Measurements from ENCODE around the gene TNPO2. TPM values are rescaled to one million over a fixed set of nuclear protein-coding genes. Genes with fewer than 3 reads are reported as not detected.

TNPO2 gene
- total RNA-seq, 1 donor from 2014 or later: 20.4 TPM

- Histone ChIP-seq H3K9ac (ENCODE audit: low read depth in 1 of 3, low read length in 3 of 3) (peak within 1 kb of the TSS; percentile 80 to 95 (median 86)), H3K4me1 (ENCODE audit: control insufficient read depth in 3 of 3, insufficient read depth in 3 of 3, low read length in 3 of 3) (peaks cover 14 to 20% (median 17%) of the 10 kb centered on the region in 3 donors), H3K4me3 (ENCODE audit: low read length in 3 of 3) (peak within 1 kb of the TSS; percentile 82 to 98 (median 92)), H3K27me3 (ENCODE audit: control insufficient read depth in 3 of 3, insufficient read depth in 3 of 3, low read length in 3 of 3) (no peaks in the 10 kb centered on the region), H3K36me3 (ENCODE audit: control insufficient read depth in 3 of 3, insufficient read depth in 3 of 3, low read length in 3 of 3) (peaks cover 16 to 18% (median 17%) of the 10 kb centered on the region in 3 donors), H3K9me3 (ENCODE audit: control insufficient read depth in 3 of 3, low read length in 3 of 3) (no peaks in the 10 kb centered on the region), H3K27ac (ENCODE audit: low read depth, low read length) (peak within 1 kb of the TSS; percentile 75)
Observed at GRCh38 chr19:12696366-12697335, 27.1 kb downstream of the TNPO2 start, which contains the start of gene FBXW9. Gene FBXW9 (minus strand): TSS chr19:12696631. CDS start chr19:12696581, 50 bp downstream.

- Histone ChIP-seq H3K36me3 (ENCODE audit: control insufficient read depth in 3 of 3, insufficient read depth in 3 of 3, low read length in 3 of 3) (peaks cover 9 to 11% (median 11%) of the 10 kb centered on the region in 3 donors), H3K27me3 (ENCODE audit: control insufficient read depth in 3 of 3, insufficient read depth in 3 of 3, low read length in 3 of 3) (no peaks in the 10 kb centered on the region), H3K27ac (ENCODE audit: low read depth, low read length) (no peak overlapping the region), H3K4me3 (ENCODE audit: low read length in 3 of 3) (peak overlapping the region; percentile 82 to 98 (median 92)), H3K9ac (ENCODE audit: low read depth in 1 of 3, low read length in 3 of 3) (peak overlapping the region; percentile 80 to 95 (median 86)), H3K4me1 (ENCODE audit: control insufficient read depth in 3 of 3, insufficient read depth in 3 of 3, low read length in 3 of 3) (peaks cover 14 to 20% (median 17%) of the 10 kb centered on the region in 3 donors), H3K9me3 (ENCODE audit: control insufficient read depth in 3 of 3, low read length in 3 of 3) (no peaks in the 10 kb centered on the region)
Observed at GRCh38 chr19:12695997-12696365, 27.8 kb downstream of the TNPO2 start.

DNA sequence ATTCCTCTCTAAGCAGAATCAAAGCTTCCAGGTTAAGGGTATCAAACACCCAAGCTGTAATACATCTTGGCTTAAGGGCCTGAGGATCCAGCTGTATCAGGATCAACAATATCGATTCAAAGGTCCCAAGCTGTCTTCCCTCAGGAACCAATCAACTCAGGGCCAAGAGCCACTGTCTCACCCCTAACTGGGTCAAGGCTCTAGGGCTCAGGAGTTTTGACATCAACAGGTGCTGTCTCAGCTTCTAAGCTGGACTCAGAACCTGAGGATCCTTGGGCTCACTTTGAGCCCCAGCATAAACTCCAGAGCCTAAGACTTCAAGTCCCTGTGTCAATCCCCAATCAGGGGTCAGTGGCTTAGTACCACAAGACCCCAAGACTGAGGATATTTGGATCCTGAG, 28.2 kb downstream of the TNPO2 start:
- H3K36me3 ChIP-seq (ENCODE audit: control insufficient read depth in 3 of 3, insufficient read depth in 3 of 3, low read length in 3 of 3): peaks cover 5 to 7% (median 6%) of the 10 kb centered on the region in 3 donors
- H3K9me3 ChIP-seq (ENCODE audit: control insufficient read depth in 3 of 3, low read length in 3 of 3): no peaks in the 10 kb centered on the region
- peak overlapping the region in 2 of 3 donors; percentile 68 for H3K9ac ChIP-seq (ENCODE audit: low read depth in 1 of 3, low read length in 3 of 3)
- H3K27ac ChIP-seq (ENCODE audit: low read depth, low read length): no peak overlapping the region
- peak overlapping the region; percentile 61 to 92 (median 82) for H3K4me3 ChIP-seq (ENCODE audit: low read length in 3 of 3)
- peaks cover 14 to 20% (median 17%) of the 10 kb centered on the region in 3 donors for H3K4me1 ChIP-seq (ENCODE audit: control insufficient read depth in 3 of 3, insufficient read depth in 3 of 3, low read length in 3 of 3)
- H3K27me3 ChIP-seq (ENCODE audit: control insufficient read depth in 3 of 3, insufficient read depth in 3 of 3, low read length in 3 of 3): no peaks in the 10 kb centered on the region

DNA sequence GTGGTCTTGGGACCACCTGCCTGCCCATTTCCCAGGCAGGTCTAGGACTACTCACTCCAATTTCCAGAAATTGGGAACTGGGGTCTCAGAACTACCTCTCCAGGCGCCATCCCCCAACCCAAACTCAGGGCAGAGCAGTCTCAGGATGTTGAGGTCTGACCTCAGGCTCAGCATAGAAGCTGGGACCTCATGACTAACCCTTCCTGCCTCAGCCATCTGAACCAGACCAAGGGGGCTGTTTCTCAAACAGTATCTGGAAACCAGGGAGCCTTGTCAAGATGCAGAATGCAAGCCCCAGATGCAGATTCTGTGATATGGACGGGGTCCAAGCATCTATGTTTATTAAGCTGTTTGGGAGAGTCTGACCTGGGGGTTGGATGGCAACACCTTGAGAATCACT, 28.6 kb downstream of the TNPO2 start:
- peaks cover 14 to 20% (median 17%) of the 10 kb centered on the region in 3 donors for H3K4me1 ChIP-seq (ENCODE audit: control insufficient read depth in 3 of 3, insufficient read depth in 3 of 3, low read length in 3 of 3)
- no peak overlapping the region for H3K27ac ChIP-seq (ENCODE audit: low read depth, low read length)
- H3K27me3 ChIP-seq (ENCODE audit: control insufficient read depth in 3 of 3, insufficient read depth in 3 of 3, low read length in 3 of 3): no peaks in the 10 kb centered on the region
- no peak overlapping the region for H3K4me3 ChIP-seq (ENCODE audit: low read length in 3 of 3)
- H3K9ac ChIP-seq (ENCODE audit: low read depth in 1 of 3, low read length in 3 of 3): no peak overlapping the region
- no peaks in the 10 kb centered on the region for H3K9me3 ChIP-seq (ENCODE audit: control insufficient read depth in 3 of 3, low read length in 3 of 3)
- H3K36me3 ChIP-seq (ENCODE audit: control insufficient read depth in 3 of 3, insufficient read depth in 3 of 3, low read length in 3 of 3): peaks cover 3 to 5% (median 4%) of the 10 kb centered on the region in 3 donors

DNA sequence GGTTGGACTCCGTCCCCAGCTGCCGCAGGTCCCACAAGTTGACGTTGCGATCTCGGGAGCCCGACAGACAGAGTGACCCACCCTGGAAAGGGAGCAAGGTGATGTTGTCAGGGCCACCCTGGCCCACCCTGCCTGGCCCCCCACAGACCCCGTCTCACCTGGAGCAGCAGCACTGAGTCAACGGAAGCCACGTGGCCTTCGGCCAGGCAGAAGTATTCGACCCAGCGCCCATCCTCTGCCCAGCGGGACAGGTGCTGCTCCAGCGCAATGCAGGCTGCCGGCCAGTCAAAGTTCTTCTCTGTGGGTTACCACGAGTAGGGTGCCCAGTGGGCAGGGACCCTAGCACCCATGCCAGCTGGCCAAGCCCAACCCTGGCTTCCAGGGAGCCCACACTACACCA, 29.1 kb downstream of the TNPO2 start:
- no peak overlapping the region for H3K9ac ChIP-seq (ENCODE audit: low read depth in 1 of 3, low read length in 3 of 3)
- H3K9me3 ChIP-seq (ENCODE audit: control insufficient read depth in 3 of 3, low read length in 3 of 3): no peaks in the 10 kb centered on the region
- H3K36me3 ChIP-seq (ENCODE audit: control insufficient read depth in 3 of 3, insufficient read depth in 3 of 3, low read length in 3 of 3): peaks cover 0 to 4% (median 2%) of the 10 kb centered on the region in 3 donors
- no peak overlapping the region for H3K27ac ChIP-seq (ENCODE audit: low read depth, low read length)
- peaks cover 14 to 20% (median 17%) of the 10 kb centered on the region in 3 donors for H3K4me1 ChIP-seq (ENCODE audit: control insufficient read depth in 3 of 3, insufficient read depth in 3 of 3, low read length in 3 of 3)
- no peaks in the 10 kb centered on the region for H3K27me3 ChIP-seq (ENCODE audit: control insufficient read depth in 3 of 3, insufficient read depth in 3 of 3, low read length in 3 of 3)
- no peak overlapping the region for H3K4me3 ChIP-seq (ENCODE audit: low read length in 3 of 3)

- no peak overlapping the region for H3K27ac ChIP-seq (ENCODE audit: low read depth, low read length)
- no peak overlapping the region for H3K9ac ChIP-seq (ENCODE audit: low read depth in 1 of 3, low read length in 3 of 3)
- H3K27me3 ChIP-seq (ENCODE audit: control insufficient read depth in 3 of 3, insufficient read depth in 3 of 3, low read length in 3 of 3): no peaks in the 10 kb centered on the region
- no peak overlapping the region for H3K4me3 ChIP-seq (ENCODE audit: low read length in 3 of 3)
- H3K9me3 ChIP-seq (ENCODE audit: control insufficient read depth in 3 of 3, low read length in 3 of 3): no peaks in the 10 kb centered on the region
- peaks cover 0 to 2% (median 0%) of the 10 kb centered on the region in 3 donors for H3K36me3 ChIP-seq (ENCODE audit: control insufficient read depth in 3 of 3, insufficient read depth in 3 of 3, low read length in 3 of 3)
- peaks cover 14 to 20% (median 17%) of the 10 kb centered on the region in 3 donors for H3K4me1 ChIP-seq (ENCODE audit: control insufficient read depth in 3 of 3, insufficient read depth in 3 of 3, low read length in 3 of 3)
Observed at GRCh38 chr19:12692960-12693359, 30.8 kb downstream of the TNPO2 start.

- Histone ChIP-seq H3K27ac (ENCODE audit: low read depth, low read length) (no peak overlapping the region), H3K36me3 (ENCODE audit: control insufficient read depth in 3 of 3, insufficient read depth in 3 of 3, low read length in 3 of 3) (peaks cover 0 to 2% (median 0%) of the 10 kb centered on the region in 3 donors), H3K27me3 (ENCODE audit: control insufficient read depth in 3 of 3, insufficient read depth in 3 of 3, low read length in 3 of 3) (no peaks in the 10 kb centered on the region), H3K9ac (ENCODE audit: low read depth in 1 of 3, low read length in 3 of 3) (no peak overlapping the region), H3K4me3 (ENCODE audit: low read length in 3 of 3) (no peak overlapping the region), H3K9me3 (ENCODE audit: control insufficient read depth in 3 of 3, low read length in 3 of 3) (no peaks in the 10 kb centered on the region), H3K4me1 (ENCODE audit: control insufficient read depth in 3 of 3, insufficient read depth in 3 of 3, low read length in 3 of 3) (no peaks in the 10 kb centered on the region)
Observed at GRCh38 chr19:12689581-12690216, 34.0 kb downstream of the TNPO2 start.

GRCh38 chr19:12689012-12689411, 34.7 kb downstream of the TNPO2 start:
- H3K4me1 ChIP-seq (ENCODE audit: control insufficient read depth in 3 of 3, insufficient read depth in 3 of 3, low read length in 3 of 3): no peaks in the 10 kb centered on the region
- H3K36me3 ChIP-seq (ENCODE audit: control insufficient read depth in 3 of 3, insufficient read depth in 3 of 3, low read length in 3 of 3): peaks cover 0 to 2% (median 0%) of the 10 kb centered on the region in 3 donors
- H3K9ac ChIP-seq (ENCODE audit: low read depth in 1 of 3, low read length in 3 of 3): no peak overlapping the region
- H3K27ac ChIP-seq (ENCODE audit: low read depth, low read length): no peak overlapping the region
- H3K9me3 ChIP-seq (ENCODE audit: control insufficient read depth in 3 of 3, low read length in 3 of 3): no peaks in the 10 kb centered on the region
- H3K27me3 ChIP-seq (ENCODE audit: control insufficient read depth in 3 of 3, insufficient read depth in 3 of 3, low read length in 3 of 3): no peaks in the 10 kb centered on the region
- H3K4me3 ChIP-seq (ENCODE audit: low read length in 3 of 3): no peak overlapping the region

DNA sequence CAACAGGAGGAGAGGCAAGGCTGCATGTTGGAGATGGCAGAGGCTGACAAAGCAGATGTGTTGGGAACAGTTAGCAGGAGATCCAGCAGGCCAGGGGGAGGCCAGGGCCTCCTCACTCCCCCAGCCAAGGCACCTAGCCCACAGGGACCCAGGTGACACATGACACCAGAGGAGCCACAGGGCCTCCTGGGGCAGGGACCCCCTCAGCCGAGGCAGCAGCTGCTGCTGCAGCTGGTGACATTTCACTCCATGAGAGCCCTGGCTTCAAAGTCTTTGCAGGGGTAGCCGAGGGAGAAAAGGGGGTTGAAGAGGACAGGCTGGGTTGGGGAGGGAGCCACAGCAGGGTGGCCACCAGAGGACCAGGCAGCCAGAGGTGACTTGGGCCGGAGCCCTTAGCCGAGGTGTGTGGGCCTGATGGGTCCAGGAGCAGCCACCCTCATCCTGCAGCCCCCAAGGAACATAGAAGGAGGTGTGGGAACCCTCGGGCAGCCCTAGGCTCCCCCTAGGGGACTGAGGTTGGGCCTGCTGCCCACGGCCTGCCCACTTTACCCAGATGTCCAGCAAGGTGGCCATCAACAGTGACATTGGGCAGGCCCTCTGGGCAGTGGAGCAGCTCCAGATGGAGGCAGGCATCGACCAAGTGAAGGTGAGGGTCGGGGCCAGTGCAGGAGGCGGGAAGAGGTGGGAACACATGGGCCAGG, 36.1 kb downstream of the TNPO2 start, which contains the start of gene GNG14:
GNG14 (plus strand) TSS at position 503 of the 701 bp plus-strand sequence; CDS start at position 554, 51 bp downstream.
- H3K4me1 ChIP-seq (ENCODE audit: control insufficient read depth in 3 of 3, insufficient read depth in 3 of 3, low read length in 3 of 3): no peaks in the 10 kb centered on the region
- H3K27me3 ChIP-seq (ENCODE audit: control insufficient read depth in 3 of 3, insufficient read depth in 3 of 3, low read length in 3 of 3): no peaks in the 10 kb centered on the region
- H3K9ac ChIP-seq (ENCODE audit: low read depth in 1 of 3, low read length in 3 of 3): no peak within 1 kb of the TSS
- H3K4me3 ChIP-seq (ENCODE audit: low read length in 3 of 3): no peak within 1 kb of the TSS
- H3K27ac ChIP-seq (ENCODE audit: low read depth, low read length): no peak within 1 kb of the TSS
- H3K9me3 ChIP-seq (ENCODE audit: control insufficient read depth in 3 of 3, low read length in 3 of 3): no peaks in the 10 kb centered on the region
- peaks cover 0 to 2% (median 0%) of the 10 kb centered on the region in 3 donors for H3K36me3 ChIP-seq (ENCODE audit: control insufficient read depth in 3 of 3, insufficient read depth in 3 of 3, low read length in 3 of 3)

Data from skeletal muscle tissue (tissue), 4 donors.